ENCODE results near the gene RASSF4.

RASSF4 gene

DNA sequence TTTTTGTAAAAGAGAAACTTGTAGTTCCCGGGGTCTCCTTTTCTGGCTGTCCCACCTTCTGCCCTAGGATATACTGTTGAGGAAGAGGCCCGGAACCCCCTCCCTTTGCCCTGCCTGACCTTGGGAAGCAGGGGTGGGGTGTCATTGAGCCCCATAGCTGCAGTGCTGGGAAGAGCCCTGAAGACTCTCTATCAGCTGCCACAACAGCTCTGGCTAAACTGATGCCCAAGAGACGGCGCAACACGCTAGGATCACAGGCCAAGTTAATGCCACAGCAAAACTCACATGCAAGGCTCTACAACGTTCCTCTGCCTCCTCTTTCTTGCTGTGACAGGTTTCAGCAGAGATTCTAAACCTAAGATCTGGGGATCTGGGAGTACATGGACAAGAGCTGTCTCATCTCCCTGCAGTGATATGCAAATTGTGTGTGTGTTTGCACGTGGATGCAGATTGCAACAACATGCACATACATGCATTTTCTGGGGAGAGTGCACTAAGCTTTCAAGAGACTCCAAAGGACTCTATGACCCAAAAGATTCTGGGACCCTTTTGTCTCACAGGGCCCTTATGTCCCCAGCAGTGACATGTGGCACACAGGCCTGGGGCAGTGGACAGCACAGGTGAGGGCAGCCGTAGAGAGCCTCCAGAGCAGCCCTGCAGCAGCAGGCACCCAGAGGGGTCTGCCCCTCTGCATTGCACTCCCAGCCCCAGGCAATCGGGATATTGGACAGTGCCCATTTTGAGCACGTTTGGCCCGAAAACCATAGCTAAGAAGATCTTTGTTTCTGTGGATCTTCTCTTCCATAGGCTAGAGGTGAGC lies 2.5 kb downstream of the RASSF4 start:
- Histone ChIP-seq H3K36me3 (ENCODE audit: low read depth) (no peaks in the 10 kb centered on the region), H3K9me3 (ENCODE audit: severe bottlenecking) (no peaks in the 10 kb centered on the region), H3K27me3 (ENCODE audit: insufficient read depth, poor library complexity, severe bottlenecking) (no peaks in the 10 kb centered on the region), H3K4me3 (ENCODE audit: severe bottlenecking) (no peak overlapping the region), H3K4me1 (ENCODE audit: insufficient read depth, poor library complexity, severe bottlenecking) (no peaks in the 10 kb centered on the region), H3K27ac (ENCODE audit: poor library complexity, severe bottlenecking) (no peak overlapping the region)
- ATAC-seq (ENCODE audit: low read depth) (no peak), DNase-seq (ENCODE audit: low spot score) (no peak)
- TF ChIP-seq, protein P1, sequence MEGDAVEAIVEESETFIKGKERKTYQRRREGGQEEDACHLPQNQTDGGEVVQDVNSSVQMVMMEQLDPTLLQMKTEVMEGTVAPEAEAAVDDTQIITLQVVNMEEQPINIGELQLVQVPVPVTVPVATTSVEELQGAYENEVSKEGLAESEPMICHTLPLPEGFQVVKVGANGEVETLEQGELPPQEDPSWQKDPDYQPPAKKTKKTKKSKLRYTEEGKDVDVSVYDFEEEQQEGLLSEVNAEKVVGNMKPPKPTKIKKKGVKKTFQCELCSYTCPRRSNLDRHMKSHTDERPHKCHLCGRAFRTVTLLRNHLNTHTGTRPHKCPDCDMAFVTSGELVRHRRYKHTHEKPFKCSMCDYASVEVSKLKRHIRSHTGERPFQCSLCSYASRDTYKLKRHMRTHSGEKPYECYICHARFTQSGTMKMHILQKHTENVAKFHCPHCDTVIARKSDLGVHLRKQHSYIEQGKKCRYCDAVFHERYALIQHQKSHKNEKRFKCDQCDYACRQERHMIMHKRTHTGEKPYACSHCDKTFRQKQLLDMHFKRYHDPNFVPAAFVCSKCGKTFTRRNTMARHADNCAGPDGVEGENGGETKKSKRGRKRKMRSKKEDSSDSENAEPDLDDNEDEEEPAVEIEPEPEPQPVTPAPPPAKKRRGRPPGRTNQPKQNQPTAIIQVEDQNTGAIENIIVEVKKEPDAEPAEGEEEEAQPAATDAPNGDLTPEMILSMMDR (IDR thresholded peaks at IDR 0.05; ENCODE audit: poor library complexity, severe bottlenecking) = no peak

DNA sequence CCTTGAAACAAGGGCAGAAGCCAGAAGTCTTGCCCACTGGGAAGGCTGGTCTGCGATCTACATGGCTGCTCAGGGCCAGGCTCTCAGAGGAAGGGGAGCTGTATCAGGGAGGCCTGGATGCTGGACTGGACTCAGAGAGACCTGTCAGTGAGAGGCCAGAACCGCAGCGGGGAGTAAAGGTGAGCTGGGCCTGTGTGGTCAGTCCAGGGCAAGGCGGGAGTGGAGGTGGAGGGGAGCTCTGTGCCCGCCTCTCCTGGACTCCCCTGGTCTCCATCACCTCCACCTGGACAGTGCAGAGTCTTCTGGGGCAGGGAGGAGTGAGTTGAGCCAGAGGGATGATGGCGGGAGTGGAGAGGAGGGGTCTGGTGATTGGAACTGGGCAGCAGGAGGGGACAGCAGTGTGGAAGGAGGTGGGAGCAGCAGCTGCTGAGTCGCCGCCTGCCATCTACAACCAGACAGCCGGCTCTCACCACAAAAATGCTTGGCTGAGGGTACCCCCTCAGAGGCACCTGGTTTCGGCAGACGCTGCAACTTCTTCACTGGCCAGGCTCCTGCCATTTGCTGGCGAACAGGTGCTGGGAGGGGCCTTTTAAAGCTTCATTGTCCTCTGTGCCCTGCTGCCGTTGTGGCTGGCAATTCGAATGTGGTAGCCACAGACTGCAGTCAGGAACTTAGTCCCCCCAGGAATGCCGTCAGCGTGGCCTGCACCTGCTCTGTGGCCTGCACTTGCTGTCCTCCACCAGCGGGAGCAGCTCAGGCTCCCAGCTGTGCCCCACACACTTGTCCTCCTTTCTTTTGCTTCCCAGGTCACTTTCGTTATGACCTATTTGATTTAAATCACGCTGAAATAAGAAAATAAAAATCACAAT lies 3.5 kb downstream of the RASSF4 start:
- no peak overlapping the region for H3K27ac ChIP-seq (ENCODE audit: poor library complexity, severe bottlenecking)
- ATAC-seq (ENCODE audit: low read depth) (no peak), DNase-seq (ENCODE audit: low spot score) (no peak)
- H3K4me3 ChIP-seq (ENCODE audit: severe bottlenecking) = no peak overlapping the region
- no peaks in the 10 kb centered on the region for H3K27me3 ChIP-seq (ENCODE audit: insufficient read depth, poor library complexity, severe bottlenecking)
- H3K9me3 ChIP-seq (ENCODE audit: severe bottlenecking) = no peaks in the 10 kb centered on the region
- H3K4me1 ChIP-seq (ENCODE audit: insufficient read depth, poor library complexity, severe bottlenecking) = no peaks in the 10 kb centered on the region
- TF ChIP-seq, protein P1 (IDR thresholded peaks at IDR 0.05; ENCODE audit: poor library complexity, severe bottlenecking) = no peak
- H3K36me3 ChIP-seq (ENCODE audit: low read depth) = no peaks in the 10 kb centered on the region

DNA sequence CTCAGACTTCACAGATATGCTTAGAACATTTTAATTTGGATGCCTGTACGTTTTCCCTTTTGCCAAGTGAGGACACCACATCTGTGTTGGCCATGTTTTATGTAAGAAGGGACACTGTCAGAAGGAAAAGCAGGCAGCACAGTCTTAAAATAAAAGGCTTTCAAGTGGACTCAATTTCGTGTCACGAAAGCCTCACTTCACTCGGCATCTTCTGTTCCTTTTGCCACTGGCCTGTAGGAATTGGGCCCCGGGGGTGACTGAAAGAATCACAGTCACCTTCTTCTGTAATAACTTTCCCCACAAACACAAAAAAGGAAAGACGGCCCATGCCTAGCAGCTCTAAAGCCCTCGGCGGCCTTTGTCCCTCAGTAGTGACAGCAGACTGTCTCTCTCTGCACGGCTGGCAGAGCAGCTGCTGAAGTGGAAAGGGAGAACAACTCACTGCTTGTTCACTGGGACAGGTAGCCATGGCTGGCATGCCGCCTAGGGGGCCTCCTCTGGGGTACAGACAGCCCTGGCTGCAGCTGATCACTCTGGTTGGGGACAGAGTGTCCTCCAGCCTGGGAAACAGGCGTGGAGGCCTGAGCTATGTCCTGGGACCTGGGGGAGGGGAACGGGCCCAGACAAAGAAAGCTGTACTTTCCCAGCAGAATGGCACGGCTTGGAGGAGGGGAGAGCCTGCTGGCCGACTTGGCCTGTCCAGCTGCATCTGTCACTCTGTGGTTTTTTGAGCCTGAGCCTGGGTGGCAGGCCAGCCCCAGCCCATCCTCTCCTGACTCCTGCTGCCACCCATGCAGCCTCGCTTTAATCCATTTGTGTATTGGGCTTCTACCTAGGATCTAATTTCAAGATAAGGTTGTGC lies 4.4 kb downstream of the RASSF4 start:
- TF ChIP-seq, protein P1 (IDR thresholded peaks at IDR 0.05; ENCODE audit: poor library complexity, severe bottlenecking) = no peak

DNA sequence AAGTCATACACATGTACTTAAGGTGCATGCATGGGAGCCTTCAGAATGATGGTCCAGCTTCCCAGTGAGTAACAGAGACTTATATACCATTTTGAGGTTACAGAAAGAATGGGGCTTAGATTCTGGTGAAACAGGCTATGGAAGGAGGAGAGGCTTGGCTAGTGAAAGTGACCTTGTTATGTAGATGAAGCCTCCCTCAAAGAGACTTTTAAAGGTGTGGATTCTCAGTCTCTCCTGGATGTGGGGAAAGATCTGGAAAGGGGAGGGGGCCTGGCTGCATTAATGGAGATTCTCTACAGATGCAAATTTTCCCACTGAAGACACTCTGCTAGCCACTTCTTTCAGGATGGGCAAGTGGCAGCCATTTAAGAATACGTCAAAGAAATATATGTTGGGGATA lies 5.5 kb downstream of the RASSF4 start:
- Histone ChIP-seq H3K4me1 (ENCODE audit: insufficient read depth, poor library complexity, severe bottlenecking) (no peaks in the 10 kb centered on the region), H3K36me3 (ENCODE audit: low read depth) (no peaks in the 10 kb centered on the region), H3K9me3 (ENCODE audit: severe bottlenecking) (no peaks in the 10 kb centered on the region), H3K4me3 (ENCODE audit: severe bottlenecking) (no peak overlapping the region), H3K27ac (ENCODE audit: poor library complexity, severe bottlenecking) (no peak overlapping the region), H3K27me3 (ENCODE audit: insufficient read depth, poor library complexity, severe bottlenecking) (no peaks in the 10 kb centered on the region)
- DNase-seq (ENCODE audit: low spot score) (no peak), ATAC-seq (ENCODE audit: low read depth) (no peak)
- TF ChIP-seq, protein P1 (IDR thresholded peaks at IDR 0.05; ENCODE audit: poor library complexity, severe bottlenecking) = no peak

More for the DNA sequence above, 4.4 kb downstream of the RASSF4 start:
- no peak for ATAC-seq (ENCODE audit: low read depth)
- no peaks in the 10 kb centered on the region for H3K27me3 ChIP-seq (ENCODE audit: insufficient read depth, poor library complexity, severe bottlenecking)
- no peaks in the 10 kb centered on the region for H3K36me3 ChIP-seq (ENCODE audit: low read depth)
- H3K4me3 ChIP-seq (ENCODE audit: severe bottlenecking) = no peak overlapping the region
- no peak for DNase-seq (ENCODE audit: low spot score)
- H3K4me1 ChIP-seq (ENCODE audit: insufficient read depth, poor library complexity, severe bottlenecking) = no peaks in the 10 kb centered on the region
- H3K27ac ChIP-seq (ENCODE audit: poor library complexity, severe bottlenecking) = no peak overlapping the region
- no peaks in the 10 kb centered on the region for H3K9me3 ChIP-seq (ENCODE audit: severe bottlenecking)

Data from RWPE2 (cell line).